HCT116 (cell line): ENCODE data around the gene USP48. TPM values are rescaled to one million over a fixed set of nuclear protein-coding genes. Genes with fewer than 3 reads are reported as not detected.

Experiments
- ATAC-seq: fragments of 200-7000 bp; cut with Tn5 transposase; 2 replicates; pipeline ENCODE4 v1.9.1; 2020; ENCODE audit warnings: mild to moderate bottlenecking, moderate library complexity
- BruUV-seq: library from RNA; stranded (reverse); fragments of 400-500 nt; replicated peaks from 2 replicates; lab custom pipeline; 2021; lab: Mats Ljungman, UMichigan
- CTCF ChIA-PET: fragments of 300-600 bp; sonication (Branson Sonifier 250); formaldehyde crosslinking; loops from one replicate; lab custom pipeline; 2021; ENCODE audit warnings: antibody characterized with exemption; lab: Charles Lee
- POLR2A ChIA-PET: fragments of 300-600, 350-600 bp; sonication (Branson Sonifier 250); formaldehyde crosslinking; loops from one replicate; lab custom pipeline; 2021; ENCODE audit warnings: antibody characterized with exemption; lab: Charles Lee
- RAD21 ChIA-PET, 2 experiments: fragments of 300-600 bp; sonication (Branson Sonifier 250); formaldehyde crosslinking; loops; one replicate each; lab custom pipeline; 2023; ENCODE audit warnings: low total read pairs in 2 of 2; ENCODE audit not compliant: uncharacterized antibody in 2 of 2, unreplicated experiment in 2 of 2, low non-redundant PET in 1 of 2; lab: Charles Lee
- DNase-seq: peaks from one replicate; pipeline ENCODE4 v3.0.0-alpha.2; 2010; ENCODE audit warnings: low read depth, low spot score
- H2AFZ ChIP-seq: fragments of 200-600 bp; shearing (Covaris generic), sonication (generic); 2 replicates; pipeline ENCODE4 v1.6.1; 2017; ENCODE audit warnings: low read depth, mixed run types, mixed read lengths, antibody characterized with exemption, low read length; ENCODE audit not compliant: poor library complexity, severe bottlenecking
- H3K27ac ChIP-seq: 2 replicates; pipeline ENCODE4 v1.5.1; 2012; ENCODE audit warnings: low read depth, low read length
- H3K27me3 ChIP-seq: fragments of 200-600 bp; sonication (generic); 2 replicates; pipeline ENCODE4 v1.6.1; 2016; ENCODE audit warnings: mixed run types, low read length, mixed read lengths; ENCODE audit not compliant: insufficient read depth
- H3K36me3 ChIP-seq, 2 experiments: fragments of 200-500 bp in 1 of 2; fragments of 200-600 bp in 1 of 2; sonication (Bioruptor generic) in 1 of 2; sonication (generic) in 1 of 2; 2 replicates each; pipeline versions ENCODE4 v1.5.1 to v1.6.1; 2014 to 2016; ENCODE audit warnings: low read length in 2 of 2, inconsistent platforms in 1 of 2, mixed read lengths in 1 of 2, mixed run types in 1 of 2; ENCODE audit not compliant: insufficient read depth in 2 of 2, control insufficient read depth in 1 of 2
- H3K4me1 ChIP-seq, 2 experiments: fragments of 200-600 bp in 1 of 2; sonication (generic) in 1 of 2; 2 replicates each; pipeline versions ENCODE4 v1.5.1 to v1.6.1; 2012 to 2017; ENCODE audit warnings: low read length in 2 of 2, inconsistent platforms in 1 of 2, mild to moderate bottlenecking in 1 of 2, mixed read lengths in 1 of 2, mixed run types in 1 of 2, moderate library complexity in 1 of 2; ENCODE audit not compliant: insufficient read depth in 2 of 2, control insufficient read depth in 1 of 2
- H3K4me2 ChIP-seq: fragments of 200-600 bp; sonication (generic); 2 replicates; pipeline ENCODE4 v1.6.1; 2017; ENCODE audit warnings: mixed run types, low read length, mixed read lengths
- H3K4me3 ChIP-seq, 2 experiments: fragments of 200-600 bp in 1 of 2; sonication (generic) in 1 of 2; replicated peaks in 1 of 2; 2 replicates each; pipeline ENCODE4 v1.5.1; 2011 to 2016; ENCODE audit warnings: low read length in 2 of 2, control low read depth in 1 of 2, low read depth in 1 of 2, mild to moderate bottlenecking in 1 of 2, mixed read lengths in 1 of 2, mixed run types in 1 of 2
- H3K79me2 ChIP-seq: fragments of 200-600 bp; sonication (generic); 2 replicates; pipeline ENCODE4 v1.6.1; 2017; ENCODE audit warnings: mild to moderate bottlenecking, mixed run types, low read length, moderate library complexity, mixed read lengths; ENCODE audit not compliant: insufficient read depth
- H3K9ac ChIP-seq: fragments of 200-600 bp; sonication (generic); 2 replicates; pipeline ENCODE4 v1.6.1; 2016; ENCODE audit warnings: low read length, mixed read lengths
- H3K9me2 ChIP-seq: fragments of 200-600 bp; sonication (generic), shearing (Covaris generic); 2 replicates; pipeline ENCODE4 v1.6.1; 2017; ENCODE audit warnings: mixed run types, mild to moderate bottlenecking, moderate library complexity; ENCODE audit not compliant: insufficient read depth
- H3K9me3 ChIP-seq, 2 experiments: fragments of 200-500 bp in 1 of 2; fragments of 200-600 bp in 1 of 2; sonication (Bioruptor generic) in 1 of 2; sonication (generic) in 1 of 2; 2 replicates each; pipeline ENCODE4 v1.6.1; 2014 to 2017; ENCODE audit warnings: low read length in 2 of 2, mixed read lengths in 2 of 2, inconsistent platforms in 1 of 2, low read depth in 1 of 2, mild to moderate bottlenecking in 1 of 2, mixed run types in 1 of 2, moderate library complexity in 1 of 2; ENCODE audit not compliant: control insufficient read depth in 1 of 2, insufficient read depth in 1 of 2
- H4K20me1 ChIP-seq: fragments of 200-600 bp; sonication (generic), shearing (Covaris generic); 2 replicates; pipeline ENCODE4 v1.6.1; 2017; ENCODE audit warnings: mixed run types, mild to moderate bottlenecking, moderate library complexity; ENCODE audit not compliant: insufficient read depth
- CEBPB ChIP-seq: IDR thresholded peaks from 2 replicates; pipeline ENCODE4 v1.6.1; 2012; ENCODE audit warnings: low read depth
- EGR1 ChIP-seq: IDR thresholded peaks from 2 replicates; pipeline ENCODE4 v1.6.1; 2012; ENCODE audit warnings: low read depth
- ELF1 ChIP-seq: IDR thresholded peaks from 2 replicates; pipeline ENCODE4 v1.6.1; 2012; ENCODE audit warnings: low read depth, borderline replicate concordance
- EZH2 ChIP-seq: fragments of 200-600 bp; sonication (generic); IDR thresholded peaks from 2 replicates; pipeline ENCODE4 v1.6.1; 2017; ENCODE audit warnings: antibody characterized with exemption, mixed run types
- EZH2phosphoT487 ChIP-seq: fragments of 200-600 bp; IDR thresholded peaks from 2 replicates; pipeline ENCODE4 v1.6.1; 2018; ENCODE audit warnings: antibody characterized with exemption, borderline replicate concordance
- FOSL1 ChIP-seq: IDR thresholded peaks from 2 replicates; pipeline ENCODE4 v1.6.1; 2012; ENCODE audit warnings: low read depth
- JUND ChIP-seq: IDR thresholded peaks from 2 replicates; pipeline ENCODE4 v1.6.1; 2012
- POLR2A ChIP-seq: IDR thresholded peaks from 2 replicates; pipeline ENCODE4 v1.7.0; 2011; ENCODE audit warnings: borderline replicate concordance; ENCODE audit not compliant: insufficient read depth, insufficient read length; ENCODE audit errors: extremely low read depth
- POLR2AphosphoS5 ChIP-seq: IDR thresholded peaks from 2 replicates; pipeline ENCODE4 v1.6.1; 2011; ENCODE audit warnings: mild to moderate bottlenecking, low read depth, low read length, moderate library complexity
- RAD21 ChIP-seq: IDR thresholded peaks from 2 replicates; pipeline ENCODE4 v1.6.1; 2012; ENCODE audit warnings: low read depth, mild to moderate bottlenecking
- SIN3A ChIP-seq: IDR thresholded peaks from 2 replicates; pipeline ENCODE4 v1.6.1; 2012; ENCODE audit warnings: low read depth
- SRF ChIP-seq: IDR thresholded peaks from 2 replicates; pipeline ENCODE4 v1.6.1; 2012; ENCODE audit warnings: low read depth
- TCF7L2 ChIP-seq: IDR thresholded peaks from 2 replicates; pipeline ENCODE4 v1.7.0; 2011; ENCODE audit warnings: borderline replicate concordance, inconsistent platforms; ENCODE audit not compliant: insufficient read depth, insufficient read length; ENCODE audit errors: extremely low read depth
- YY1 ChIP-seq: IDR thresholded peaks from 2 replicates; pipeline ENCODE4 v1.6.1; 2011; ENCODE audit warnings: low read length, low read depth, moderate library complexity, mild to moderate bottlenecking; ENCODE audit not compliant: insufficient replicate concordance; ENCODE audit errors: extremely low read depth
- ZFX ChIP-seq: fragments of 450-650 bp; IDR thresholded peaks from 2 replicates; pipeline ENCODE4 v1.6.1; 2017
- intact Hi-C: fragments of 100-400 bp; cut with micrococcal nuclease; formaldehyde crosslinking; loops from 2 replicates; pipeline ENCODE4 v1.10.0; 2022
- total RNA-seq: library from RNA; stranded (reverse); gene quantifications from one replicate; pipeline ENCODE4 v1.2.1, GENCODE V29; 2021; ENCODE audit not compliant: unreplicated experiment
- TF ChIP-seq, protein P1 (sequence below): IDR thresholded peaks from 2 replicates; pipeline ENCODE4 v1.6.1; 2012
- TF ChIP-seq, protein P2 (sequence below), 3 experiments: fragments of 200-600 bp in 1 of 3; sonication (generic) in 1 of 3; IDR thresholded peaks in 2 of 3; conservative IDR thresholded peaks in 1 of 3; 2 replicates each; pipeline ENCODE4 v1.5.1; 2012 to 2017; ENCODE audit warnings: low read depth in 2 of 3, low read length in 2 of 3, antibody characterized with exemption in 1 of 3, borderline replicate concordance in 1 of 3, control low read depth in 1 of 3, mild to moderate bottlenecking in 1 of 3, mixed read lengths in 1 of 3, mixed run types in 1 of 3, moderate library complexity in 1 of 3; ENCODE audit not compliant: insufficient read depth in 1 of 3
- TF ChIP-seq, protein P3 (sequence below): IDR thresholded peaks from 2 replicates; pipeline ENCODE4 v1.6.1; 2012; ENCODE audit warnings: low read depth
- TF ChIP-seq, protein P4 (sequence below): IDR thresholded peaks from 2 replicates; pipeline ENCODE4 v1.6.1; 2012

Gene USP48
- total RNA-seq, 1 experiment from 2014 or later: 54.8 TPM

DNA sequence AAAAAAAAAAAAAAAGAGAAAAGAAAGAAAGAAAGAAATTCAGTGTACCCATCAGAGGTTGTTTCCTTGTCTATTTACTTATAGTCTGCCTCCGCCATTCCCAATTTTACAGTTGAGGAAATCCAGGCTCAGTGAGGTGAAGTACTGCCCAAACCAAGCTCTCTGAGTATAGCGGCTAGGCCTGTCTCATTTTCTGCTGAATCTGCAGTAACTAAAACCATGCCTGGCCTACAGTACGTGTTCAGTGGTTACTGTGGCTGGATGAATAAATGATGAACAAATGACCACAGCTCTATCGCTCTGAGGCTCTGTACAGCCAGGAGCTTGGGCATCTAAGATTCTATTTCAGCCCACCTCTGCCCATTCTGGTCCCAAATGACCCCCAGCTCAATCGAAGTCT, 138.0 kb downstream of the USP48 start:
- no peaks in the 10 kb centered on the region for H3K9me3 ChIP-seq
- TF ChIP-seq ZFX (no peak), EGR1 (no peak), SRF (no peak), JUND (no peak), POLR2AphosphoS5 (no peak), TCF7L2 (no peak), ELF1 (no peak), YY1 (no peak), CEBPB (no peak), FOSL1 (no peak), SIN3A (no peak), EZH2 (no peak), POLR2A (no peak), EZH2phosphoT487 (no peak), RAD21 (no peak)
- TF ChIP-seq, protein P1, sequence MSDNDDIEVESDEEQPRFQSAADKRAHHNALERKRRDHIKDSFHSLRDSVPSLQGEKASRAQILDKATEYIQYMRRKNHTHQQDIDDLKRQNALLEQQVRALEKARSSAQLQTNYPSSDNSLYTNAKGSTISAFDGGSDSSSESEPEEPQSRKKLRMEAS: no peak
- TF ChIP-seq, protein P2, sequence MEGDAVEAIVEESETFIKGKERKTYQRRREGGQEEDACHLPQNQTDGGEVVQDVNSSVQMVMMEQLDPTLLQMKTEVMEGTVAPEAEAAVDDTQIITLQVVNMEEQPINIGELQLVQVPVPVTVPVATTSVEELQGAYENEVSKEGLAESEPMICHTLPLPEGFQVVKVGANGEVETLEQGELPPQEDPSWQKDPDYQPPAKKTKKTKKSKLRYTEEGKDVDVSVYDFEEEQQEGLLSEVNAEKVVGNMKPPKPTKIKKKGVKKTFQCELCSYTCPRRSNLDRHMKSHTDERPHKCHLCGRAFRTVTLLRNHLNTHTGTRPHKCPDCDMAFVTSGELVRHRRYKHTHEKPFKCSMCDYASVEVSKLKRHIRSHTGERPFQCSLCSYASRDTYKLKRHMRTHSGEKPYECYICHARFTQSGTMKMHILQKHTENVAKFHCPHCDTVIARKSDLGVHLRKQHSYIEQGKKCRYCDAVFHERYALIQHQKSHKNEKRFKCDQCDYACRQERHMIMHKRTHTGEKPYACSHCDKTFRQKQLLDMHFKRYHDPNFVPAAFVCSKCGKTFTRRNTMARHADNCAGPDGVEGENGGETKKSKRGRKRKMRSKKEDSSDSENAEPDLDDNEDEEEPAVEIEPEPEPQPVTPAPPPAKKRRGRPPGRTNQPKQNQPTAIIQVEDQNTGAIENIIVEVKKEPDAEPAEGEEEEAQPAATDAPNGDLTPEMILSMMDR (IDR thresholded peaks at IDR 0.05 in 2 of 3, conservative IDR thresholded peaks at IDR 0.05 in 1 of 3; ENCODE audit: borderline replicate concordance in 1 of 3, insufficient read depth in 1 of 3, low read depth in 2 of 3, low read length in 2 of 3): no peak
- TF ChIP-seq, protein P3, sequence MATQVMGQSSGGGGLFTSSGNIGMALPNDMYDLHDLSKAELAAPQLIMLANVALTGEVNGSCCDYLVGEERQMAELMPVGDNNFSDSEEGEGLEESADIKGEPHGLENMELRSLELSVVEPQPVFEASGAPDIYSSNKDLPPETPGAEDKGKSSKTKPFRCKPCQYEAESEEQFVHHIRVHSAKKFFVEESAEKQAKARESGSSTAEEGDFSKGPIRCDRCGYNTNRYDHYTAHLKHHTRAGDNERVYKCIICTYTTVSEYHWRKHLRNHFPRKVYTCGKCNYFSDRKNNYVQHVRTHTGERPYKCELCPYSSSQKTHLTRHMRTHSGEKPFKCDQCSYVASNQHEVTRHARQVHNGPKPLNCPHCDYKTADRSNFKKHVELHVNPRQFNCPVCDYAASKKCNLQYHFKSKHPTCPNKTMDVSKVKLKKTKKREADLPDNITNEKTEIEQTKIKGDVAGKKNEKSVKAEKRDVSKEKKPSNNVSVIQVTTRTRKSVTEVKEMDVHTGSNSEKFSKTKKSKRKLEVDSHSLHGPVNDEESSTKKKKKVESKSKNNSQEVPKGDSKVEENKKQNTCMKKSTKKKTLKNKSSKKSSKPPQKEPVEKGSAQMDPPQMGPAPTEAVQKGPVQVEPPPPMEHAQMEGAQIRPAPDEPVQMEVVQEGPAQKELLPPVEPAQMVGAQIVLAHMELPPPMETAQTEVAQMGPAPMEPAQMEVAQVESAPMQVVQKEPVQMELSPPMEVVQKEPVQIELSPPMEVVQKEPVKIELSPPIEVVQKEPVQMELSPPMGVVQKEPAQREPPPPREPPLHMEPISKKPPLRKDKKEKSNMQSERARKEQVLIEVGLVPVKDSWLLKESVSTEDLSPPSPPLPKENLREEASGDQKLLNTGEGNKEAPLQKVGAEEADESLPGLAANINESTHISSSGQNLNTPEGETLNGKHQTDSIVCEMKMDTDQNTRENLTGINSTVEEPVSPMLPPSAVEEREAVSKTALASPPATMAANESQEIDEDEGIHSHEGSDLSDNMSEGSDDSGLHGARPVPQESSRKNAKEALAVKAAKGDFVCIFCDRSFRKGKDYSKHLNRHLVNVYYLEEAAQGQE: no peak
- TF ChIP-seq, protein P4, sequence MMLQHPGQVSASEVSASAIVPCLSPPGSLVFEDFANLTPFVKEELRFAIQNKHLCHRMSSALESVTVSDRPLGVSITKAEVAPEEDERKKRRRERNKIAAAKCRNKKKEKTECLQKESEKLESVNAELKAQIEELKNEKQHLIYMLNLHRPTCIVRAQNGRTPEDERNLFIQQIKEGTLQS: no peak
- DNase-seq (no peak), ATAC-seq (no peak)
- no peak overlapping the region for H2AFZ ChIP-seq
- intact Hi-C loops: no loop called here
- BruUV-seq: no TSS peak
- H3K9me2 ChIP-seq: no peaks in the 10 kb centered on the region
- no peak overlapping the region for H3K27ac ChIP-seq
- ChIA-PET CTCF (no interaction called here), RAD21 (no interaction called here), POLR2A (no interaction called here)
- peaks cover 6 to 23% of the 10 kb centered on the region in 2 experiments for H3K4me1 ChIP-seq
- H3K79me2 ChIP-seq: no peaks in the 10 kb centered on the region
- H4K20me1 ChIP-seq: no peaks in the 10 kb centered on the region
- no peak overlapping the region for H3K4me3 ChIP-seq
- H3K27me3 ChIP-seq: no peaks in the 10 kb centered on the region
- H3K4me2 ChIP-seq: no peak overlapping the region
- no peaks in the 10 kb centered on the region for H3K36me3 ChIP-seq
- no peak overlapping the region for H3K9ac ChIP-seq
